ENCODE results near the gene MYRIP.

DNA sequence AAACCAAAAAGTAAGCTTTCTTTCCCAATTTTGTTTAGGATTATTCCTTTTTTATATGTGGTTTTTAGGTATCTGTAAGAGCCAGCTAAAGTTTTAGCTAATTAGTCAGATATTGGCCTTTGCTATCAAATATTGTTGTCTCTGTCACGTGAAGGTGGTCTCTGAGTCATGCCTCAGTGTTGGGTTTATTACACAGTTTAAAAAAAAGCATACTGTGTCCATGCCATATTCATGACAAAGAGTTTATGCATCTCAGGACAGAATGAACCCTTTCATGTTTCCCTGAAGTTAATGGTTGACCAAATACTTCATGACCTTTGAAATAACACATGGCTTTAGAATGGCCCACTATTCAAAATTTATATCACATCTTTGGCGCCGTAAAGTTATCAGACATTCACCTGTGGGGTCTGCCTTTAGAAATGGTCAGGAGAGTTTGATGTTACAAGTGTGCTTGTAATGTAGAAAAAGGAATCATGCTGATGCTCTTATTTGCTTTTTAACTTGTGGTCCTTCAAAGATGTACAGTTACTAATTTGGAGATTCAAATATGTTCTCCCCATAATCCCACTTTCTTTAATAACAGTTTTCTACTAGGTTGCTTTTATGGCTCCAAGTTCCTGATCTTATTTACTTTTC, 101.5 kb downstream of the MYRIP start:
- TF ChIP-seq, protein P1, sequence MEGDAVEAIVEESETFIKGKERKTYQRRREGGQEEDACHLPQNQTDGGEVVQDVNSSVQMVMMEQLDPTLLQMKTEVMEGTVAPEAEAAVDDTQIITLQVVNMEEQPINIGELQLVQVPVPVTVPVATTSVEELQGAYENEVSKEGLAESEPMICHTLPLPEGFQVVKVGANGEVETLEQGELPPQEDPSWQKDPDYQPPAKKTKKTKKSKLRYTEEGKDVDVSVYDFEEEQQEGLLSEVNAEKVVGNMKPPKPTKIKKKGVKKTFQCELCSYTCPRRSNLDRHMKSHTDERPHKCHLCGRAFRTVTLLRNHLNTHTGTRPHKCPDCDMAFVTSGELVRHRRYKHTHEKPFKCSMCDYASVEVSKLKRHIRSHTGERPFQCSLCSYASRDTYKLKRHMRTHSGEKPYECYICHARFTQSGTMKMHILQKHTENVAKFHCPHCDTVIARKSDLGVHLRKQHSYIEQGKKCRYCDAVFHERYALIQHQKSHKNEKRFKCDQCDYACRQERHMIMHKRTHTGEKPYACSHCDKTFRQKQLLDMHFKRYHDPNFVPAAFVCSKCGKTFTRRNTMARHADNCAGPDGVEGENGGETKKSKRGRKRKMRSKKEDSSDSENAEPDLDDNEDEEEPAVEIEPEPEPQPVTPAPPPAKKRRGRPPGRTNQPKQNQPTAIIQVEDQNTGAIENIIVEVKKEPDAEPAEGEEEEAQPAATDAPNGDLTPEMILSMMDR (IDR thresholded peaks at IDR 0.05): no peak
- TF ChIP-seq POLR2A (IDR thresholded peaks at IDR 0.05): no peak
